ENCODE data around the gene FAT2. TPM values are rescaled to one million over a fixed set of nuclear protein-coding genes. Genes with fewer than 3 reads are reported as not detected.

The FAT2 gene
- total RNA-seq, 2 experiments from 2014 or later = not detected

DNA sequence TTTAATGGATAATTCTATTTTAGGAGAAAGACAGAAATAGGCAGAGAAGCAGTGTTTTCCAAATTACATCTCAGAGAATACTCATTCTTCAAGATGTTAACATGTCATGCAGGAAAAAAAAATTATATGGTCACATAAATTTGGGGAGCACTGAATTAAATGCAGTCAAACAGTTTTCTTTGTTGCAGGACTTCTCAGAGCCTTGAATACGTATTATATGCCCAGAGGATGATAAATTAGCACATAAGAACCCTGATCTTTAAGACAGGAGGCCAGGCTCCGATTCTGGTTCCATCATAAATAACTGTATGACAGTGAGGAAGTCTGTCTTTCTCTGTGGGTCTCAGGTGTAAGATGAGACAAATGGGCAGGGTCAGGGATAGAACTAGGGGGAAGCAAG lies 41.4 kb downstream of the FAT2 start:
- CTCF ChIA-PET (ENCODE audit: unreplicated experiment) = no interaction called here
- no peaks in the 10 kb centered on the region for H3K79me2 ChIP-seq (ENCODE audit: insufficient read depth, low read depth, low read length)
- no peaks in the 10 kb centered on the region for H3K4me1 ChIP-seq (ENCODE audit: insufficient read depth, low read length, poor library complexity, severe bottlenecking)
- H3K27ac ChIP-seq (ENCODE audit: low read depth, low read length, poor library complexity, severe bottlenecking) = no peak overlapping the region
- no peaks in the 10 kb centered on the region for H4K20me1 ChIP-seq (ENCODE audit: insufficient read depth, low read length)
- TF ChIP-seq, protein P1, sequence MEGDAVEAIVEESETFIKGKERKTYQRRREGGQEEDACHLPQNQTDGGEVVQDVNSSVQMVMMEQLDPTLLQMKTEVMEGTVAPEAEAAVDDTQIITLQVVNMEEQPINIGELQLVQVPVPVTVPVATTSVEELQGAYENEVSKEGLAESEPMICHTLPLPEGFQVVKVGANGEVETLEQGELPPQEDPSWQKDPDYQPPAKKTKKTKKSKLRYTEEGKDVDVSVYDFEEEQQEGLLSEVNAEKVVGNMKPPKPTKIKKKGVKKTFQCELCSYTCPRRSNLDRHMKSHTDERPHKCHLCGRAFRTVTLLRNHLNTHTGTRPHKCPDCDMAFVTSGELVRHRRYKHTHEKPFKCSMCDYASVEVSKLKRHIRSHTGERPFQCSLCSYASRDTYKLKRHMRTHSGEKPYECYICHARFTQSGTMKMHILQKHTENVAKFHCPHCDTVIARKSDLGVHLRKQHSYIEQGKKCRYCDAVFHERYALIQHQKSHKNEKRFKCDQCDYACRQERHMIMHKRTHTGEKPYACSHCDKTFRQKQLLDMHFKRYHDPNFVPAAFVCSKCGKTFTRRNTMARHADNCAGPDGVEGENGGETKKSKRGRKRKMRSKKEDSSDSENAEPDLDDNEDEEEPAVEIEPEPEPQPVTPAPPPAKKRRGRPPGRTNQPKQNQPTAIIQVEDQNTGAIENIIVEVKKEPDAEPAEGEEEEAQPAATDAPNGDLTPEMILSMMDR (conservative IDR thresholded peaks at IDR 0.05; ENCODE audit: low read length) = no peak
- no peak for TF ChIP-seq EZH2phosphoT487 (IDR thresholded peaks at IDR 0.05; ENCODE audit: borderline replicate concordance, low read depth, low read length)
- DNase-seq (ENCODE audit: low spot score) = no peak
- H3K36me3 ChIP-seq (ENCODE audit: insufficient read depth, low read length) = no peaks in the 10 kb centered on the region
- BruUV-seq (replicated peaks) = no TSS peak
- H3K9me2 ChIP-seq (ENCODE audit: insufficient read depth, low read length) = no peaks in the 10 kb centered on the region
- POLR2A ChIA-PET = interaction anchor here (0.6 kb wide), 1 partner anchor 302 kb away, joined by 4 read pairs; no protein-coding TSS in a partner anchor
- intact Hi-C loops (cut with micrococcal nuclease; ENCODE audit: unreplicated experiment) = no loop called here
- H3K9me3 ChIP-seq (ENCODE audit: low read length) = no peaks in the 10 kb centered on the region
- no peak overlapping the region for H2AFZ ChIP-seq (ENCODE audit: low read length)
- no peak overlapping the region for H3K4me2 ChIP-seq (ENCODE audit: low read length)
- no peak overlapping the region for H3K4me3 ChIP-seq (ENCODE audit: low read depth, low read length, poor library complexity, severe bottlenecking)

DNA sequence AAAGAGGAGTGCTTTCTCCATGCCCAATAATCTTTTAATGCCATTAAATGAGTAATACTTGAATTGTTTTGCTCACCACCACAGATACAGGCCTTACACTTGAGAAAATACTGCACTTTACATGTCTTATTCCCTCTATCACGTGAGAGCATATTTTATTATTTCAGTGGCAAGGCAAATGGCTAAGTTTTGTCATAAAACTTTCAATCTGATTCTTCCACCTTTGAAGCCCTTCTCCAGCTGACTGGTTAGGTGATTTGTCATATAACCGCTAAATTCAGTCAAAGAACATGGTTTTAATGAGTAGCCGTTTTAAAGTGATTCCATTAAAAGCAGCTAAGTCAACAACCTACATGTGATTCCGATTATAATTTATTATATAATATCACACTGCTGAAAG lies 43.8 kb downstream of the FAT2 start:
- CTCF ChIA-PET (ENCODE audit: unreplicated experiment) = no interaction called here
- Histone ChIP-seq H4K20me1 (ENCODE audit: insufficient read depth, low read length) (no peaks in the 10 kb centered on the region), H3K36me3 (ENCODE audit: insufficient read depth, low read length) (no peaks in the 10 kb centered on the region), H3K79me2 (ENCODE audit: insufficient read depth, low read depth, low read length) (no peaks in the 10 kb centered on the region), H3K4me2 (ENCODE audit: low read length) (no peak overlapping the region), H3K27ac (ENCODE audit: low read depth, low read length, poor library complexity, severe bottlenecking) (no peak overlapping the region), H3K9me3 (ENCODE audit: low read length) (no peaks in the 10 kb centered on the region), H2AFZ (ENCODE audit: low read length) (no peak overlapping the region), H3K9me2 (ENCODE audit: insufficient read depth, low read length) (no peaks in the 10 kb centered on the region), H3K4me1 (ENCODE audit: insufficient read depth, low read length, poor library complexity, severe bottlenecking) (no peaks in the 10 kb centered on the region), H3K4me3 (ENCODE audit: low read depth, low read length, poor library complexity, severe bottlenecking) (no peak overlapping the region)
- intact Hi-C loops (cut with micrococcal nuclease; ENCODE audit: unreplicated experiment) = no loop called here
- no peak for DNase-seq (ENCODE audit: low spot score)
- TF ChIP-seq, protein P1 (conservative IDR thresholded peaks at IDR 0.05; ENCODE audit: low read length) = no peak
- no peak for TF ChIP-seq EZH2phosphoT487 (IDR thresholded peaks at IDR 0.05; ENCODE audit: borderline replicate concordance, low read depth, low read length)
- POLR2A ChIA-PET = interaction anchor here (1.3 kb wide), 1 partner anchor 27 kb away, joined by 3 read pairs; no protein-coding TSS in a partner anchor
- no TSS peak for BruUV-seq (replicated peaks)

DNA sequence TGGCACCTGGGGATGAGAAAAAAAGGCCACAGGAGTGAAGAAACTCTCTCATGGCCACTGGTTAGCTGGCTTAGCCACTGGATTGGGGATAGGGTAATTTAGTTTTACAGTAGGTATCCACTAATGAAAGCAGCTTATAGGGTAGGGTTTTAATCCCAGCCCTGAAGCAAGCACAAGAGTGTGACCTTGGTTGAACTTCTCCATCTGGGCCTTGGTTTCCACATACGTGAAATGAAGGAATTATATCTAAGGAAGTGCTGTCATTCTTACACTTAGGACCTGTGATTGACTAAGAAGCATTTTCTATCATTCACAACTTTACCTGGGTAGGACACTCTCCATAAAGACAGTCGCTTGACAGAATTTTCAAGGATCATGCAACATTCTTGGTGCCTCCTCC lies 49.6 kb downstream of the FAT2 start:
- Histone ChIP-seq H3K4me3 (ENCODE audit: low read depth, low read length, poor library complexity, severe bottlenecking) (no peak overlapping the region), H3K9me3 (ENCODE audit: low read length) (no peaks in the 10 kb centered on the region), H3K4me2 (ENCODE audit: low read length) (no peak overlapping the region), H3K79me2 (ENCODE audit: insufficient read depth, low read depth, low read length) (no peaks in the 10 kb centered on the region), H2AFZ (ENCODE audit: low read length) (no peak overlapping the region), H3K9me2 (ENCODE audit: insufficient read depth, low read length) (no peaks in the 10 kb centered on the region), H3K4me1 (ENCODE audit: insufficient read depth, low read length, poor library complexity, severe bottlenecking) (no peaks in the 10 kb centered on the region), H3K36me3 (ENCODE audit: insufficient read depth, low read length) (no peaks in the 10 kb centered on the region), H3K27ac (ENCODE audit: low read depth, low read length, poor library complexity, severe bottlenecking) (no peak overlapping the region), H4K20me1 (ENCODE audit: insufficient read depth, low read length) (no peaks in the 10 kb centered on the region)
- POLR2A ChIA-PET = no interaction called here
- intact Hi-C loops (cut with micrococcal nuclease; ENCODE audit: unreplicated experiment) = no loop called here
- TF ChIP-seq, protein P1 (conservative IDR thresholded peaks at IDR 0.05; ENCODE audit: low read length) = no peak
- no peak for TF ChIP-seq EZH2phosphoT487 (IDR thresholded peaks at IDR 0.05; ENCODE audit: borderline replicate concordance, low read depth, low read length)
- CTCF ChIA-PET (ENCODE audit: unreplicated experiment) = no interaction called here
- no TSS peak for BruUV-seq (replicated peaks)
- no peak for DNase-seq (ENCODE audit: low spot score)

Other genes starting within 250 kb of the FAT2 start
- not detected in 2 replicates for gene SLC36A2, start 243.8 kb downstream of the FAT2 start, total RNA-seq (2014; rRNA removed; shearing (Covaris generic))
- gene SLC36A2, start 243.8 kb downstream of the FAT2 start, total RNA-seq (2022) = not detected in 2 replicates
- gene SLC36A1, start 143.7 kb downstream of the FAT2 start, total RNA-seq (2014; rRNA removed; shearing (Covaris generic)) = 6.7 and 11.6 TPM in 2 replicates
- gene SLC36A1, start 143.7 kb downstream of the FAT2 start, total RNA-seq (2022) = 11.9 and 12.1 TPM in 2 replicates
- gene SPARC, start 95.6 kb upstream of the FAT2 start, total RNA-seq (2014; rRNA removed; shearing (Covaris generic)) = not detected in 2 replicates
- gene SPARC, start 95.6 kb upstream of the FAT2 start, total RNA-seq (2022) = 0.89 TPM in 1 of 2 replicates, not detected in the other
- 58.2 and 71.0 TPM in 2 replicates for gene ATOX1, start 167.3 kb upstream of the FAT2 start, total RNA-seq (2014; rRNA removed; shearing (Covaris generic))
- 86.6 and 92.5 TPM in 2 replicates for gene ATOX1, start 167.3 kb upstream of the FAT2 start, total RNA-seq (2022)
- 163 and 178 TPM in 2 replicates for gene G3BP1, start 180.6 kb upstream of the FAT2 start, total RNA-seq (2014; rRNA removed; shearing (Covaris generic))
- gene G3BP1, start 180.6 kb upstream of the FAT2 start, total RNA-seq (2022) = 232 and 261 TPM in 2 replicates

Measured in OCI-LY7 (cell line).